GM04504 (cell line): ENCODE data around the gene DGKB.

Experiments used
- DNase-seq: peaks from one replicate; pipeline ENCODE4 v3.0.0-alpha.2; 2012; ENCODE audit warnings: low read depth

The DGKB gene

GRCh38 chr7:14209896-14210484 lies 692.6 kb downstream of the DGKB start:
- no peak for DNase-seq

GRCh38 chr7:14207711-14208110 lies 694.8 kb downstream of the DGKB start:
- no peak for DNase-seq

GRCh38 chr7:14207138-14207537 lies 695.4 kb downstream of the DGKB start:
- DNase-seq: no peak

GRCh38 chr7:14206121-14206520 lies 696.4 kb downstream of the DGKB start:
- no peak for DNase-seq

- DNase-seq: no peak
Measured at GRCh38 chr7:14201353-14201752, 701.2 kb downstream of the DGKB start.

GRCh38 chr7:14199336-14199735 lies 703.2 kb downstream of the DGKB start:
- no peak for DNase-seq

- no peak for DNase-seq
Measured at GRCh38 chr7:14197280-14197679, 705.3 kb downstream of the DGKB start.

- DNase-seq: no peak
Measured at GRCh38 chr7:14196555-14196954, 706.0 kb downstream of the DGKB start.

GRCh38 chr7:14195871-14196270 lies 706.7 kb downstream of the DGKB start:
- DNase-seq: no peak

GRCh38 chr7:14195079-14195478 lies 707.5 kb downstream of the DGKB start:
- DNase-seq: no peak

GRCh38 chr7:14191686-14192098 lies 710.9 kb downstream of the DGKB start:
- DNase-seq: peak; percentile 32

GRCh38 chr7:14184292-14184864 lies 718.2 kb downstream of the DGKB start:
- DNase-seq: no peak

- DNase-seq: no peak
Measured at GRCh38 chr7:14179781-14180180, 722.8 kb downstream of the DGKB start.

GRCh38 chr7:14177876-14178275 lies 724.7 kb downstream of the DGKB start:
- no peak for DNase-seq

GRCh38 chr7:14170872-14171271 lies 731.7 kb downstream of the DGKB start:
- no peak for DNase-seq

GRCh38 chr7:14158111-14158510 lies 744.4 kb downstream of the DGKB start:
- no peak for DNase-seq

GRCh38 chr7:14156436-14156835 lies 746.1 kb downstream of the DGKB start:
- no peak for DNase-seq

- DNase-seq: no peak
Measured at GRCh38 chr7:14148974-14149373, 753.6 kb downstream of the DGKB start.

- no peak for DNase-seq
Measured at GRCh38 chr7:14147532-14147931, 755.0 kb downstream of the DGKB start.

- DNase-seq: no peak
Measured at GRCh38 chr7:14144538-14144937, 758.0 kb downstream of the DGKB start.

- no peak for DNase-seq
Measured at GRCh38 chr7:14144109-14144508, 758.4 kb downstream of the DGKB start.

GRCh38 chr7:14137676-14138075 lies 764.9 kb downstream of the DGKB start:
- no peak for DNase-seq

- no peak for DNase-seq
Measured at GRCh38 chr7:14133752-14134151, 768.8 kb downstream of the DGKB start.

GRCh38 chr7:14125998-14126397 lies 776.6 kb downstream of the DGKB start:
- DNase-seq: no peak
